ENCODE results near the gene BCAP31. TPM values are rescaled to one million over a fixed set of nuclear protein-coding genes. Genes with fewer than 3 reads are reported as not detected.

Gene BCAP31
- total RNA-seq, 5 donors from 2014 or later (not counting 1 experiment from before 2014, with no cell fraction given), result 90.1 to 124 (median 107) TPM

DNA sequence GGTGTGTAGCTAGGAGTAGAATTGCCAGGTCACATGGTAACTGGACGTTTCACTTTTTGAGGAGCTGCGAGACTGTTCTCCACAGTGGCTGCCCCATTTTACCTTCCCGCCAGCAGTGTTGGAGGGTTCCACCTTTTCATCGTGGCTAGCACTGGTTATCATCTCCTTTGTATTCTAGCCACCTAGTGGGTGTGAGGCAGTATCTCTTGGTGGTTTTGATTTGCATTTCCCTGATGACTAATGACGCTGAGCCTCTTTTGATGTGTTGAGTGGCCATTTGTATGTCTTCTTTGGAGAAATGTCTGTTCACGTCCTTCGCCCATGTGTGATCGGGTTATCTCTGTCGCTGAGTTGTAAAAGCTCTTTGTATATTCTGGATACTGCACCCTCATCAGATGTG is 11.1 kb upstream of the BCAP31 start:
- Mint-ChIP-seq H3K36me3 (peaks cover 25% of the 10 kb centered on the region), H3K4me3 (no peak overlapping the region), H3K4me1 (peaks cover 17 to 35% (median 22%) of the 10 kb centered on the region in 3 donors), H3K27ac (no peak overlapping the region), H3K9me3 (peaks cover 5 to 6% (median 5%) of the 10 kb centered on the region in 3 donors), H3K27me3 (peaks cover 0 to 3% of the 10 kb centered on the region in 2 donors)
- peak in 1 of 35 experiments; percentile 50 for DNase-seq
- Histone ChIP-seq H3K4me3 (ENCODE audit: control insufficient read depth in 1 of 2, extremely low read depth in 1 of 2, low read length in 1 of 2) (no peak overlapping the region), H3K27me3 (replicated peaks in 1 of 2; ENCODE audit: control insufficient read depth in 2 of 2, extremely low read depth in 1 of 2, insufficient read depth in 2 of 2, low read length in 1 of 2) (no peaks in the 10 kb centered on the region), H3K9me3 (no peaks in the 10 kb centered on the region), H3K4me1 (ENCODE audit: control insufficient read depth in 1 of 2, extremely low read depth in 1 of 2, insufficient read depth in 2 of 2, low read length in 2 of 2) (peaks cover 2 to 21% of the 10 kb centered on the region in 2 experiments), H3K36me3 (ENCODE audit: control insufficient read depth in 2 of 2, extremely low read depth in 1 of 2, insufficient read depth in 1 of 2, low read length in 1 of 2) (peaks cover 2 to 6% of the 10 kb centered on the region in 2 donors), H3K27ac (ENCODE audit: low read length) (no peak overlapping the region)
- WGBS (ENCODE audit: insufficient coverage), result 20% methylated on average over 3 of the region's 9 CpGs
- ChIA-PET POLR2A (no interaction called here), CTCF (no interaction called here)
- peak in 2 of 4 experiments; percentile 42 to 58 for ATAC-seq (replicated peaks in 1 of 4)

GRCh38 chrX:153734871-153735270 is 10.7 kb upstream of the BCAP31 start:
- Mint-ChIP-seq H3K9me3 (peaks cover 5 to 6% (median 5%) of the 10 kb centered on the region in 3 donors), H3K27ac (no peak overlapping the region), H3K36me3 (peaks cover 25% of the 10 kb centered on the region), H3K27me3 (peaks cover 0 to 3% of the 10 kb centered on the region in 2 donors), H3K4me1 (peaks cover 13 to 31% (median 18%) of the 10 kb centered on the region in 3 donors), H3K4me3 (no peak overlapping the region)
- Histone ChIP-seq H3K4me3 (ENCODE audit: control insufficient read depth in 1 of 2, extremely low read depth in 1 of 2, low read length in 1 of 2) (no peak overlapping the region), H3K36me3 (ENCODE audit: control insufficient read depth in 2 of 2, extremely low read depth in 1 of 2, insufficient read depth in 1 of 2, low read length in 1 of 2) (peaks cover 2 to 6% of the 10 kb centered on the region in 2 donors), H3K4me1 (ENCODE audit: control insufficient read depth in 1 of 2, extremely low read depth in 1 of 2, insufficient read depth in 2 of 2, low read length in 2 of 2) (peaks cover 2 to 17% of the 10 kb centered on the region in 2 experiments), H3K9me3 (no peaks in the 10 kb centered on the region), H3K27ac (ENCODE audit: low read length) (no peak overlapping the region), H3K27me3 (replicated peaks in 1 of 2; ENCODE audit: control insufficient read depth in 2 of 2, extremely low read depth in 1 of 2, insufficient read depth in 2 of 2, low read length in 1 of 2) (no peaks in the 10 kb centered on the region)
- WGBS (ENCODE audit: insufficient coverage), result no CpG with 5 or more reads among the region's 2 CpGs
- DNase-seq, result no peak
- POLR2A ChIA-PET, result no interaction called here
- CTCF ChIA-PET, result no interaction called here
- ATAC-seq (replicated peaks in 1 of 4), result no peak

GRCh38 chrX:153733651-153734240 is 9.6 kb upstream of the BCAP31 start:
- Histone ChIP-seq H3K4me1 (ENCODE audit: control insufficient read depth in 1 of 2, extremely low read depth in 1 of 2, insufficient read depth in 2 of 2, low read length in 2 of 2) (peaks cover 0 to 7% of the 10 kb centered on the region in 2 experiments), H3K27me3 (replicated peaks in 1 of 2; ENCODE audit: control insufficient read depth in 2 of 2, extremely low read depth in 1 of 2, insufficient read depth in 2 of 2, low read length in 1 of 2) (no peaks in the 10 kb centered on the region), H3K4me3 (ENCODE audit: control insufficient read depth in 1 of 2, extremely low read depth in 1 of 2, low read length in 1 of 2) (no peak overlapping the region), H3K27ac (ENCODE audit: low read length) (no peak overlapping the region), H3K36me3 (ENCODE audit: control insufficient read depth in 2 of 2, extremely low read depth in 1 of 2, insufficient read depth in 1 of 2, low read length in 1 of 2) (peaks cover 6 to 10% of the 10 kb centered on the region in 2 donors), H3K9me3 (no peaks in the 10 kb centered on the region)
- Mint-ChIP-seq H3K27me3 (peaks cover 0 to 3% of the 10 kb centered on the region in 2 donors), H3K4me1 (peaks cover 6 to 24% (median 13%) of the 10 kb centered on the region in 3 donors), H3K4me3 (no peak overlapping the region), H3K36me3 (peaks cover 25% of the 10 kb centered on the region), H3K27ac (no peak overlapping the region), H3K9me3 (peaks cover 5 to 6% (median 5%) of the 10 kb centered on the region in 3 donors)
- POLR2A ChIA-PET, result no interaction called here
- CTCF ChIA-PET, result no interaction called here
- WGBS (ENCODE audit: insufficient coverage), result 90% methylated on average over 10 of the region's 15 CpGs
- no peak for ATAC-seq (replicated peaks in 1 of 4)
- DNase-seq, result no peak

GRCh38 chrX:153732401-153732800 is 8.2 kb upstream of the BCAP31 start:
- no peak for DNase-seq
- Mint-ChIP-seq H3K27ac (peak overlapping the region in 1 of 2 donors; percentile 69), H3K36me3 (peaks cover 25% of the 10 kb centered on the region), H3K27me3 (peaks cover 0 to 3% of the 10 kb centered on the region in 2 donors), H3K4me3 (no peak overlapping the region), H3K9me3 (peaks cover 5 to 6% (median 5%) of the 10 kb centered on the region in 3 donors), H3K4me1 (peaks cover 11 to 30% (median 18%) of the 10 kb centered on the region in 3 donors)
- Histone ChIP-seq H3K27me3 (replicated peaks in 1 of 2; ENCODE audit: control insufficient read depth in 2 of 2, extremely low read depth in 1 of 2, insufficient read depth in 2 of 2, low read length in 1 of 2) (no peaks in the 10 kb centered on the region), H3K9me3 (no peaks in the 10 kb centered on the region), H3K4me1 (ENCODE audit: control insufficient read depth in 1 of 2, extremely low read depth in 1 of 2, insufficient read depth in 2 of 2, low read length in 2 of 2) (peaks cover 0 to 18% of the 10 kb centered on the region in 2 experiments), H3K27ac (ENCODE audit: low read length) (no peak overlapping the region), H3K36me3 (ENCODE audit: control insufficient read depth in 2 of 2, extremely low read depth in 1 of 2, insufficient read depth in 1 of 2, low read length in 1 of 2) (peaks cover 6 to 10% of the 10 kb centered on the region in 2 donors), H3K4me3 (ENCODE audit: control insufficient read depth in 1 of 2, extremely low read depth in 1 of 2, low read length in 1 of 2) (no peak overlapping the region)
- ChIA-PET POLR2A (interaction anchor here in 1 of 2 donors (0.6 kb wide), 1 partner anchor 260 kb away, joined by 10 read pairs; no protein-coding TSS in a partner anchor), CTCF (no interaction called here)
- ATAC-seq (replicated peaks in 1 of 4), result no peak
- no CpG with 5 or more reads among the region's 14 CpGs for WGBS (ENCODE audit: insufficient coverage)

DNA sequence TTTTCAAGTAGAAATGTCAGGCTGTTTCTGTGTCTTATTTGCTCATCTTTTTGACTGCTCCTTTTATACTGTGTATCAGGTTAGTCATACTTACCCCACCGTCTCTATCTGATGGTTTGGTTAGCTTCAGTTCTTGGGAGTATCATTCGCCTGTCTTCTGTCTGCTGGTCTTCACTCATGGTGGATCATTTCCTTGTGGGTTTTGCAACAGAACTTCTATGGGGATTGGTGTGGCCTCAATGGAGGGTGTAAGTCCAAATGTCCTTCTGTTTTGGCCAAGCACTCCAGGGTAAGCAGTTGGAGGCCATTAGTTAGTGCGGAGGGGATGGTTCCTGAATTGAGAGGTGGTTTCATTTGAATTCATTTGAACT is 7.6 kb upstream of the BCAP31 start:
- ATAC-seq (replicated peaks in 1 of 4), result no peak
- CTCF ChIA-PET, result no interaction called here
- POLR2A ChIA-PET, result interaction anchor here in 1 of 2 donors (0.6 to 0.8 kb wide), 2 partner anchors 121 to 260 kb away, joined by 3 to 10 read pairs; no protein-coding TSS in a partner anchor
- no peaks in the 10 kb centered on the region for H3K27me3 ChIP-seq (replicated peaks in 1 of 2; ENCODE audit: control insufficient read depth in 2 of 2, extremely low read depth in 1 of 2, insufficient read depth in 2 of 2, low read length in 1 of 2)
- Mint-ChIP-seq H3K36me3 (peaks cover 25% of the 10 kb centered on the region), H3K27ac (peak overlapping the region; percentile 69 to 71), H3K4me1 (peaks cover 15 to 35% (median 24%) of the 10 kb centered on the region in 3 donors), H3K4me3 (no peak overlapping the region), H3K27me3 (peaks cover 0 to 3% of the 10 kb centered on the region in 2 donors), H3K9me3 (peaks cover 5 to 6% (median 5%) of the 10 kb centered on the region in 3 donors)
- peaks cover 6 to 10% of the 10 kb centered on the region in 2 donors for H3K36me3 ChIP-seq (ENCODE audit: control insufficient read depth in 2 of 2, extremely low read depth in 1 of 2, insufficient read depth in 1 of 2, low read length in 1 of 2)
- no CpG with 5 or more reads among the region's 3 CpGs for WGBS (ENCODE audit: insufficient coverage)
- H3K27ac ChIP-seq (ENCODE audit: low read length), result no peak overlapping the region
- DNase-seq, result no peak
- H3K4me3 ChIP-seq (ENCODE audit: control insufficient read depth in 1 of 2, extremely low read depth in 1 of 2, low read length in 1 of 2), result no peak overlapping the region
- no peaks in the 10 kb centered on the region for H3K9me3 ChIP-seq
- H3K4me1 ChIP-seq (ENCODE audit: control insufficient read depth in 1 of 2, extremely low read depth in 1 of 2, insufficient read depth in 2 of 2, low read length in 2 of 2), result peaks cover 0 to 24% of the 10 kb centered on the region in 2 experiments

DNA sequence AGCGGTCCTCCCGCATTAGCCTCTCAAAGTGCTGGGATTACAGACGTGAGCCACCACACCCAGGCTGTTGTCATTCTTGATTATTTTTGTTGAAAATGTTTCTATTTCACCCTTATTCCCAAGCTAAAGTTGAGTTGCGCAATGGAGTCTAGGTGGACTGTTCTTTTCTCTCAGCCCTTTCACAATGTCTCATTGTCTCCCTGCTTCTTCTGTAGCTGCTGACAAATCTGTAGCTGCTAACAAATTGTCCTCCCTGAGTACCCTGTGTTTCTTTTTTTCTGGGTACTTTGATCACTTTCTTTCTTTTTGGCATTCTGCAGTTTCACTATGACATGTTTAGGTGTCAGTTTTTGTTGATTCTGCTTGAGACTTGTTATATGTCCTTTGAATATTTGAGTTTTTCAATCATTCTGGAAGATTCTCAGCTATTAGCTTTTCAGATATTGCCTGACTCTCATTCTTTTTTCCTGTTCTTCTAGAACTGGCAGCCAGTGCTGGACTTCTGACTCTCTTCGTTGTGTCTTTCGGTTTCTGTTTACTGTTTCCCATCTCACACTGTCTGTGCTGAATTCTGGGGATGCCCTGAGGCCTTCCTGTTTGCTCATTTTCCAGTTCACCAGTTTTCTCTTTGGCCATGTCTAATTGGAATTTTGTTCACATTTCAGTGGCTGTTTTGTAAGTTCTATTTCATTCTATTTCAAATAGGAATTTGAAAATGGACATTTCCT is 7.1 kb upstream of the BCAP31 start:
- Histone ChIP-seq H3K27ac (ENCODE audit: low read length) (no peak overlapping the region), H3K36me3 (ENCODE audit: control insufficient read depth in 2 of 2, extremely low read depth in 1 of 2, insufficient read depth in 1 of 2, low read length in 1 of 2) (peaks cover 5 to 6% of the 10 kb centered on the region in 2 donors), H3K4me1 (ENCODE audit: control insufficient read depth in 1 of 2, extremely low read depth in 1 of 2, insufficient read depth in 2 of 2, low read length in 2 of 2) (peaks cover 0 to 30% of the 10 kb centered on the region in 2 experiments), H3K4me3 (ENCODE audit: control insufficient read depth in 1 of 2, extremely low read depth in 1 of 2, low read length in 1 of 2) (no peak overlapping the region), H3K27me3 (replicated peaks in 1 of 2; ENCODE audit: control insufficient read depth in 2 of 2, extremely low read depth in 1 of 2, insufficient read depth in 2 of 2, low read length in 1 of 2) (no peaks in the 10 kb centered on the region), H3K9me3 (no peaks in the 10 kb centered on the region)
- Mint-ChIP-seq H3K4me3 (no peak overlapping the region), H3K27me3 (peaks cover 0 to 3% of the 10 kb centered on the region in 2 donors), H3K27ac (peak overlapping the region; percentile 69 to 71), H3K36me3 (peaks cover 22% of the 10 kb centered on the region), H3K9me3 (peaks cover 5 to 6% (median 5%) of the 10 kb centered on the region in 3 donors), H3K4me1 (peaks cover 15 to 38% (median 27%) of the 10 kb centered on the region in 3 donors)
- ATAC-seq (replicated peaks in 1 of 4), result no peak
- ChIA-PET CTCF (no interaction called here), POLR2A (interaction anchor here in 1 of 2 donors (0.8 kb wide), 1 partner anchor 122 kb away, joined by 3 read pairs; no protein-coding TSS in a partner anchor)
- no CpG with 5 or more reads among the region's 6 CpGs for WGBS (ENCODE audit: insufficient coverage)
- peak in 1 of 35 experiments; percentile 11 for DNase-seq
